GF-D8 (cell line): ENCODE data around the gene VSTM4.

Experiments
- DNase-seq: peaks from one replicate; lab custom pipeline; 2025; lab: John Stamatoyannopoulos, UW

Gene VSTM4

DNA sequence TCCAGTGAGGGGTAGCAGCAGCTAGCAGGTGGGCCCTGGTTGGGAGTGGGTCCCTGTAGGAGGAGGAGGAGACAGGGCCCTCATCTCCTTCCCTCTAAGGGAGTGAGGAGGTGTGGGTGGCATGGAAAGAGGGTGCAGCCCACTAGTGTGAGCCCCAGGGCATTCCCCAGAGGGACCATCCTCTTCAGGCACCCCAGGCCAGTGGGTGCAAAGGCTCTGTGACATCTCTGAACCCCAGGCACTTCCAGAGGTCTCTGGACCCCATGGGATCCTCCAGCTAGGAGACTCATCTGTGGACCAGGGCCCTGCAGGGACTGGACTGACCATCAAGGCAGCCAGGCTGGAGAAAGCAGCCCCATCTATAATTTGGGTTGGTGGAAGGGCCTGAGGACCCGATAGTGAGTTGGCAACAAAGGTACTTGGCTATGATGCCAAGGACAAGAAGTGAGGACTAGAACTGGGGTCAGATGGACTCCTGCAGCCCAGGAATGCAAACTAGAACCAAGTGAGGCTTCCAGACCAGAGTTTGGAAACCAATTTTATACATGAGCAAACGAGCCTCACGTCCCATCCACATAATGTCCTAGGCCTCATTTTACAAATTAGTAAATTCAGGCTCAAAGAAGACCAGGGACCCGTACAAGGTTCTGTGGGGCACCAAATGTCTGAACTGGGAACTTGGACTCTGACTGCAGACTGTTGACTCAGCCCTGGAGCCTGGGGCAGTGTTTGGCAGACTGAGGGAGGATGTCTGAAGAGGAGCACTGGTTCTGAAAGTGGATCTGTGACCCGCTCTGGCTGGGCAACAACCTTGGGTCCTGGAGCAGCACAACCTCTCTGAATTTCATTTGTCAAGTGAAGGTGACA is 1.4 kb upstream of the VSTM4 start:
- DNase-seq = no peak

DNA sequence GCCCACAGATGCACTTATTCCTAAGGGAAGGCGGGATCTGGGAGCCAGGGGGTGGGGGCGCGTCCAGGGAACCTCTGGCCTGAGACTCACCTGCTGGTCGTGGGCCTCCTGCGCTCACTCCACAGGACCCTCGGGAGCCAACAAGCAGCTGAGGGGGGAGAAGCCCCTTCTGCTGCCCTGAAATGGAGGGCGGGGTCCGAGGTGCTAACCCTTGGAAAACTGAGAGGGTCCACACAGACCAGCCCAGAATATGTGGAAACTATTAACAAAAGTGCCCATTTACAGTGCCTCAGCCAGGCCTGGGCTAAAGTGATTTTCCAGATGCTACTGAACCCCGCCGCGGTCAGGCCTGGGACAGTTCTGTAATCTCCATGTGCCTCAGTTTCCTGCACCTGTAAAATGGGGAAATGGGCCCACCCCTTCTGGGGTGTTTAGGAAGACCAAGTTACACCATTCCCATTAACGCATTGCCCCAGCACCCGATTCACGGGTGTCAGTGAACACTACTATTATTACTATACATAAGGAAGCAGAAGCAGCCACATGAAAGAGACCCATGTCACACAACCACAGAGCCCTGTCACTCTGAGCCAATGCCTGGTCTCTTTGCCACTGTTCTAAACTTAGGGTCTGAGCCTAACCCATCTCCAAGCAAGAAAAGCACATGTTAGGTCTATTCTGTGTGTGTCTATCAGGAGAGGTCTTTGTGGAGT is 630 bp upstream of the VSTM4 start:
- no peak for DNase-seq

- no peak for DNase-seq
Observed at GRCh38 chr10:49114718-49115014, 656 bp downstream of the VSTM4 start.

- DNase-seq = no peak
Observed at GRCh38 chr10:49113741-49114141, 1.6 kb downstream of the VSTM4 start.

DNA sequence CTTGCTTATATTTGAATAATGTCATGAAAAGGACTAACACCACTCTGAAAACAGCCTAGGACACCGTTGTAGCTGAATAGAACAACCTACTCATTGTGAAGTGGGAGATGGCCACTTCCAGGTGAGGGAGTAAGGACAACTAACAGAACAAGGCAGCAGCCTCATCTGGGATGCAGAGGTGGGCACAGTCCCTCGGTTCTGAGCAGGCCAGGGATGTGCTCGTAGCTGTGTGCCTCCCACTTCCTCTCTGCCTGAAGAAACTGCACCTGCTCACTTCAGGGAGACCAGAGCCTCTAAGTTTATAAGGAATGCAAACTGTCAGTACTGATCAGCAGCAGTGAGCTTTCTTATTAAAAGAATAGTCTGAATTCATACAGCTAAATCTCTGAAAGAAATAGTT is 2.5 kb downstream of the VSTM4 start:
- DNase-seq = no peak

DNA sequence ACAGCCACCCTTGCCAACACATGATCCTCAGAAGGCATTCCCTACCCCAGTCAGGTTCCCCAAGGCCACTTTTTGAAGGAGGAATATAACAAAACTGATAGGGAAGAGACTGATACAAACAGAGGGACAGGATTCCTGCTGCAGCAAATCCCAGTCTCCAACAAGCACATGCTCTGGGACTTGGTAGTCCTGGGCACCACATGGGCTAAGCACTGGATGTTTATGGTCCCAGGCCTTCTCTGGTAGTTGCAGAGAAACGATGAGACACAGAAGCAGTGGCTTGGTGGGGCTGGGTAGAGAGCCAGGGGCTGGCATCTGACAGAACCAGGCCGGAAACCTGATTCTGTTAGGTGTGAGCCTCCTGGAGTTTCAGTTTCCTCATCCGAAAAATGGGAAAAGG is 3.2 kb downstream of the VSTM4 start:
- no peak for DNase-seq

- no peak for DNase-seq
Observed at GRCh38 chr10:49111320-49111698, 4.0 kb downstream of the VSTM4 start.

DNA sequence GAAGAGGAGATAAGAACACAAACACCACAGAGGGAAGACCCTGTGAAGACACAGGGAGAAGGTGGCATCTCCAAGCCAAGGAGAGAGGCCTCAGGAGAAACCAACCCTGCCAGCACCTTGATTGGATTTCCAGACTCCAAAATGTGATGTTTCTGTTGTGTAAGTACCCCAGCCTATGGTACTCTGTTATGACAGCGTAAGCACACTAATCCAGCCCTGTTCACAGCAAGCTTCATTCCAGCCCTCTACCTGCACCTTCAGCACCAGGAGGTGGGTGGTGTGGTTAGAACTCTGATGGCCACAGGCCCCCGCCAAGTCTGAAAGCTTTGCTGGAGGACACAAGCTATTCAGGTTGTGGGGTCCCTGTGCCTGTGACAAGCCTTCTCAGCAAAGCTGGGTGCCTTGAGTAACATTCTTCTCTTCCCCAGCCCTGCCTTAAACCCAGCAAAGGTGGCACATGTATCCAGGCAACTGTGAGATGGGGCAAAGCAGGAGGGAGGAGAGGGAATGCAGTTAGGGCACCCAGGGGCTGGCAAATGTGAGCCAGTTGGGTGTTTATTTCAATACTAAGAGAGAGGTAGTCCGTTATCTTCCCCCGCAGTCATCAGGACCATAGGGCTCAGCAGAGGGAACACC is 4.5 kb downstream of the VSTM4 start:
- DNase-seq = no peak

DNA sequence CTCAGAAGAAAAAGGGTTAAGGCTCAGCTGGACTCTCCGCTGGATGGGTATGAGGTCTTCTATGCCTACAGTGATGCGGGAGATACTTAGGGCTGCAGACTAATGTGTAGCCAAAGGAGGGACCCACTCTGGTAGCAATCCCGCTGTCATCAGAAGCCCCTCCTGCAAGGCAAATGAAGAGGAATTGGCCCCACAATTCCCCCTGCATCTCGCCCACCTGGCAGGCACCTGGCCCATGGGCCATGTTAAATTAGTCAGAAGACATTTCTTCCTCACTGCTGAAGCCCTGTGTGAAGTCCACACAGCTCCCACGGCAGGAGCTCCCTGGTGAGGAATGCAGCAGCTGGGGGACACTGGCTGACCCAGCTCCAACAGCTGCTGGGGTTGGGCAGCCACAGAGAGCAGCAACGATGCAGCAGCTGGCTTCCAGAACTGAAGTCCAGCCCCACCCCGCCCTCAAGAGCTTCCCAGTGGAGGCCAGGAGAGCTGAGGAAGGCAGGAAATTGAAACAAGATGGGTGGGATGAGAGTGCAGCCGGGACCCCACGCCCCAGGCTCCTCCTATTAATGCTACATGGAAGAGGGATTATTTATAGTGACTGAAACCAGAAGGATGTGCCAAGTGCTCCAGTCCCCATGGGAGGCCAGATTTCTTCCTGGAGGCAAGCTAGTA is 5.5 kb downstream of the VSTM4 start:
- no peak for DNase-seq

- DNase-seq = no peak
Observed at GRCh38 chr10:49108656-49109055, 6.7 kb downstream of the VSTM4 start.

DNA sequence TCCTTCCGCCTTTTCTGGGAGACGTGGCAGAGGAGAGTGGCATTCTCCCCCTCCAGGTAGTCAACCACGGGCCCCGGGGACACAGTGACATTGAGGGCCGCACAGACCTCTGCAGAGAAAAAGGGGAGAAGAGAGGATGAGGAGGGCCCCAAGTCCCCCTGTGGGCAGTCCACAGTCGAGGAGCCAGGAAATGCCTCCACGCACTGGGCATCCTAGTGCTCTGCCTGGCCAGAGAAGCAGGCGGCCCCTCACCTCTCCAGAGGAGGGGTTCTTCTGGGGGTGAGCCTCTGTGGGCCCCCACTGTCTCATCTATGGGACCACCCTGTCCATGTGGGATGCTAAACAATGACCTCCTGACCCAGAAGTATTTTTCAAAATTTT is 7.4 kb downstream of the VSTM4 start:
- no peak for DNase-seq

GRCh38 chr10:49107111-49107886 is 8.0 kb downstream of the VSTM4 start:
- no peak for DNase-seq

DNA sequence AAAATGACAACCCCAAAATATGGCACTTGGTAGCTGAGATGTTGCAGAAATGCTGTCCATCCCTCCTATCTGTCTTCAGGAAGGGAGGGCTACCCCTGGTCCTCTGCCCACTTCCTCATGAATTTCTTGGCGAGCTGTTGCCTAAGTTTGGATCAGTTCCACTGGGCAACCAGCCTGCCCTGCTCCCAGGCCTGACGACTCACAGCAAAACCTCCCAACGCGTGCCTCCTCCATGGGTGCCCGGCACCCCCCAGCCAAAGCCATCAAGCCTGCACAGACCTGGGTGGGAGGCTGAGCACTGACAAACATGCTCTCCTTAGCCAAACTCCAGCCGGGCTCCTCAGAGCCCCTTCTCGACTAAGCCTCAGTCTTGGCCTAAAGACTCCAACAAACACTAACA is 8.9 kb downstream of the VSTM4 start:
- DNase-seq = no peak

GRCh38 chr10:49105076-49105475 is 10.2 kb downstream of the VSTM4 start:
- DNase-seq = no peak

GRCh38 chr10:49104323-49104722 is 11.0 kb downstream of the VSTM4 start:
- DNase-seq = no peak

GRCh38 chr10:49103761-49104160 is 11.6 kb downstream of the VSTM4 start:
- DNase-seq = no peak

DNA sequence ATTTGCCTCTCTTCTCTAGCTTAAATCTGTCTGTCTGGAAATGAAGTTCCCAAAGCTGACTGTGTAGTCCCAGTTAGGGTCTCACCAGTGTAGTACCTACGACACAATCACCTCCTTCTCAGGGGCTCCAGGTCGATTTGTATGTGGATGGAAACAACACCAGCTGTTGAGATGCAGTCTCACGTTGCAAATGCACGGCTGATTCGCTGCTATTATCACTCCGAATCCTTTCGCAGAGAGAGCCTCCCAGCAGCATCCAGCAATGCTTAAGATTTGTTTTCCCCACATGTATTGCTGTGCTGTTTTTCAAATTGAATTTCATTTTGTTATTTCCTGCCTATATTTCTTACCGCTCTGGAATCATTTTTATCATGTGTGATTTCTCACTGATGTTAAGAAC is 16.3 kb downstream of the VSTM4 start:
- no peak for DNase-seq

DNA sequence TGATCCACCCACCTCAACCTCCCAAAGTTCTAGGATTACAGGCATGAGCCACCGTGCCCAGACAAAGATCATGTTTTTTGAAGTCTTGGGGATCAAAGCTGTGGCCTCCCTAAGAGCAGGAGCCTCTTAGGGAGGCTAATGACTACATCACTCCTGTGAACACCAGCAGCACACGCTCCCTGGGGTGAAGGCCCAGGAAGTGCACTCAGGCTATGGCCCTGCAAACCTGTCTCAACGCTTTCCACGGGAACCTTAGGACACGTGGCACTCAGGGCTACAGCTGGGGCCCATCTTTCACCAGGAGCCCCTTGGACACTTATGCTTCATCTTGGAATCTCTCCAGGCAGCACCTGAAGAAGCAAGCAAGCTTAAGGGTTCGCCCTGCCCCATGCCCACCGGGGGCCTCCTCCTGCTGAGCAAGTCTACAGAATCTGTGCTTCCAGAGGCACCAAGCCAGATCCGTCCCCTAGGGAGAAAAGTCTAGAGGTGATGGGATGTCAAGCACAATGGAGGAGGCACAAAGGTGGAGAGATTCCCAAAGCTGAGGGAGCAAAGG is 18.4 kb downstream of the VSTM4 start:
- no peak for DNase-seq

DNA sequence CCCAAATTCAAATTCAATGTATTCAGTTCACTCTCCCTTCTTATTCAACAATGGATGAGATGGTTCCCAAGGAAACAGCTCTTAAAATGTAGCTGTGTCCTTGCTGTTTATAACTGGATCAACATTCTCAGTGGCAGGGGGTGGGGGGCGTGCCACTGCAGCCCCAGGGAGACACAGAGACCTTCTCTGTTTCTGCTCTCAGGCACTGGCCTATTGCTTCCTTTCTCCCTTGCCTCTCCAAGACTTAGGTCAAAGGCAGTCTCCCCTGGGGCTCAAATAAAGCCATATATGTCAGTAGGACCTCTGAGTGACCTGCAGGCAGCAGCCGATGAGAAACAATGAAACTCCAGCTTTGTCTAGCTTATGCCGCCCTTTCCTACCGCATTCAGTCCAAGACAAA is 20.7 kb downstream of the VSTM4 start:
- DNase-seq = no peak

GRCh38 chr10:49093922-49094321 is 21.4 kb downstream of the VSTM4 start:
- DNase-seq = no peak

- no peak for DNase-seq
Observed at GRCh38 chr10:49092477-49092876, 22.8 kb downstream of the VSTM4 start.
